Gastrocnemius medialis (tissue), 4 donors: ENCODE results near the gene RBM14. TPM values are rescaled to one million over a fixed set of nuclear protein-coding genes. Genes with fewer than 3 reads are reported as not detected.

Experiments
- ATAC-seq, 2 donors: fragments of 150-250 bp; one replicate each; pipeline ENCODE4 v1.9.1; 2016
- DNase-seq, 2 donors: peaks; one replicate each; pipeline ENCODE4 v3.0.0-alpha.2; 2019
- H3K27ac ChIP-seq, 4 donors: fragments of 200-600 bp; sonication (generic); 1 replicate in 1 of 4; 2 replicates in 3 of 4; pipeline ENCODE4 v1.5.1; 2016 to 2018; ENCODE audit warnings: mild to moderate bottlenecking in 2 of 4, moderate library complexity in 1 of 4
- H3K27me3 ChIP-seq, 3 donors: fragments of 200-600 bp; sonication (generic) in 2 of 3; 1 replicate in 1 of 3; 2 replicates in 2 of 3; pipeline versions ENCODE4 v1.5.1 to v1.6.0; 2016 to 2019; ENCODE audit warnings: mild to moderate bottlenecking in 1 of 3, moderate library complexity in 1 of 3
- H3K36me3 ChIP-seq, 2 donors: fragments of 200-600 bp; sonication (generic) in 1 of 2; one replicate each; pipeline ENCODE4 v1.5.1; 2017 to 2018
- H3K4me1 ChIP-seq, 2 donors: fragments of 200-600 bp; sonication (generic) in 1 of 2; one replicate each; pipeline ENCODE4 v1.5.1; 2016 to 2017; ENCODE audit warnings: mild to moderate bottlenecking in 2 of 2
- H3K4me3 ChIP-seq, 4 donors: fragments of 200-600 bp; sonication (generic) in 3 of 4; 1 replicate in 1 of 4; 2 replicates in 3 of 4; pipeline ENCODE4 v1.5.1; 2016 to 2019; ENCODE audit warnings: mild to moderate bottlenecking in 2 of 4
- H3K9me3 ChIP-seq, 3 donors: fragments of 200-600 bp; sonication (generic) in 2 of 3; 1 replicate in 1 of 3; 2 replicates in 2 of 3; pipeline ENCODE4 v1.5.1; 2016 to 2019
- POLR2A ChIP-seq, 2 donors: fragments of 450-650 bp; IDR thresholded peaks; one replicate each; pipeline ENCODE4 v1.6.1; 2017; ENCODE audit warnings: antibody characterized with exemption in 2 of 2, mild to moderate bottlenecking in 2 of 2, moderate library complexity in 2 of 2
- in situ Hi-C, 4 donors: fragments of 200-750 bp; cut with MboI; loops; one replicate each; pipeline versions ENCODE4 v1.15.0 to v1.8.0; 2017; ENCODE audit warnings: low sequenced_read_pairs in 4 of 4
- intact Hi-C: fragments of 100-400 bp; cut with DNase I; formaldehyde crosslinking; loops from one replicate; pipeline ENCODE4 v1.15.1; 2023; ENCODE audit warnings: low total_unique reads
- total RNA-seq, 4 donors: library from RNA; depleted of rRNA; stranded (reverse); fragments of >200 nt; gene quantifications; one replicate each; pipeline versions ENCODE4 v1.1.0 to v1.2.3, GENCODE V29; 2016
- TF ChIP-seq, protein P1 (sequence below), 5 experiments: fragments of 450-650 bp in 3 of 5; fragments of 200-600 bp in 2 of 5; sonication (generic) in 2 of 5; IDR thresholded peaks in 4 of 5; conservative IDR thresholded peaks in 1 of 5; 1 replicate in 4 of 5; 2 replicates in 1 of 5; pipeline ENCODE4 v1.5.1; 2016 to 2019; ENCODE audit warnings: antibody characterized with exemption in 5 of 5, mild to moderate bottlenecking in 3 of 5, moderate library complexity in 3 of 5

RBM14 gene
- total RNA-seq, 4 donors from 2014 or later = 17.0 to 43.2 (median 29.4) TPM

DNA sequence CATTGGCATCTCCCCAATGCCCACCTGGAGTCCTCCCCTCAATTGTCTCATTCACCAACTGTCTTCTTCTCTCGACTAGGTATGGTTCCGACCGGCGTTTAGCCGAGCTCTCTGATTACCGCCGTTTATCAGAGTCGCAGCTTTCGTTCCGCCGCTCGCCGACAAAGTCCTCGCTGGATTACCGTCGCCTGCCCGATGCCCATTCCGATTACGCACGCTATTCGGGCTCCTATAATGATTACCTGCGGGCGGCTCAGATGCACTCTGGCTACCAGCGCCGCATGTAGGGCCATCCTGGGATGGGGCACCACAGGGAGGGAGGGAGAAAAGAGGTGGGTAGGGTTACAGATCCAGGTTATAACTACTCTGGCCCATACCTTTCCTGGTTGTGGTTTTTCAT is 10.0 kb downstream of the RBM14 start:
- intact Hi-C loops (no loop called here), in situ Hi-C loops (no loop called here)
- peaks cover 21 to 34% of the 10 kb centered on the region in 2 donors for H3K4me1 ChIP-seq
- no peaks in the 10 kb centered on the region for H3K27me3 ChIP-seq
- H3K36me3 ChIP-seq = peaks cover 0 to 49% of the 10 kb centered on the region in 2 donors
- no peak overlapping the region for H3K27ac ChIP-seq
- H3K9me3 ChIP-seq = no peaks in the 10 kb centered on the region
- DNase-seq (no peak), ATAC-seq (no peak)
- no peak overlapping the region for H3K4me3 ChIP-seq
- TF ChIP-seq, protein P1, sequence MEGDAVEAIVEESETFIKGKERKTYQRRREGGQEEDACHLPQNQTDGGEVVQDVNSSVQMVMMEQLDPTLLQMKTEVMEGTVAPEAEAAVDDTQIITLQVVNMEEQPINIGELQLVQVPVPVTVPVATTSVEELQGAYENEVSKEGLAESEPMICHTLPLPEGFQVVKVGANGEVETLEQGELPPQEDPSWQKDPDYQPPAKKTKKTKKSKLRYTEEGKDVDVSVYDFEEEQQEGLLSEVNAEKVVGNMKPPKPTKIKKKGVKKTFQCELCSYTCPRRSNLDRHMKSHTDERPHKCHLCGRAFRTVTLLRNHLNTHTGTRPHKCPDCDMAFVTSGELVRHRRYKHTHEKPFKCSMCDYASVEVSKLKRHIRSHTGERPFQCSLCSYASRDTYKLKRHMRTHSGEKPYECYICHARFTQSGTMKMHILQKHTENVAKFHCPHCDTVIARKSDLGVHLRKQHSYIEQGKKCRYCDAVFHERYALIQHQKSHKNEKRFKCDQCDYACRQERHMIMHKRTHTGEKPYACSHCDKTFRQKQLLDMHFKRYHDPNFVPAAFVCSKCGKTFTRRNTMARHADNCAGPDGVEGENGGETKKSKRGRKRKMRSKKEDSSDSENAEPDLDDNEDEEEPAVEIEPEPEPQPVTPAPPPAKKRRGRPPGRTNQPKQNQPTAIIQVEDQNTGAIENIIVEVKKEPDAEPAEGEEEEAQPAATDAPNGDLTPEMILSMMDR (IDR thresholded peaks at IDR 0.05 in 4 of 5, conservative IDR thresholded peaks at IDR 0.05 in 1 of 5) = no peak
- TF ChIP-seq POLR2A (IDR thresholded peaks at IDR 0.05) = no peak

DNA sequence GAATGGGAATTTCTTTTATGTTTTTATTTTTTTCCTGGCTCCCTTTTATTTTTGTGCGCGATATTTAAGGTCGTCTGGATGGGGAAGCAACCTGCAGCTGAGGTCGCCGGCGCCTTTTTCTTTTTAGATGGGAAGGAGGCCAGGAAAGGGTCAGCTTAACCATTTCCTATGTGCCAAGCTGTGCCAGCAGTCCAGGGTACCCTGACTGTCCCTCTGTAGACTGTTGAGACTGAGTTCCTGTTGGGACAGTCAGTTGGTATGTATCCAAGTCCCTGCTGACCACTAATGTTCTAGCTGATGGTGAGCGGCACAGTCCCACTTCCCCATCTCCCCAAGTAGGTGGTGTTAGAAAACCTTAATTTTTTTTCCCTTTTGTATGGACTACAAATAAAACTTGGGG is 10.5 kb downstream of the RBM14 start:
- no peak for TF ChIP-seq POLR2A (IDR thresholded peaks at IDR 0.05)
- TF ChIP-seq, protein P1 (IDR thresholded peaks at IDR 0.05 in 4 of 5, conservative IDR thresholded peaks at IDR 0.05 in 1 of 5) = no peak
- no peak overlapping the region for H3K4me3 ChIP-seq
- H3K9me3 ChIP-seq = no peaks in the 10 kb centered on the region
- no peak overlapping the region for H3K27ac ChIP-seq
- H3K4me1 ChIP-seq = peaks cover 19 to 33% of the 10 kb centered on the region in 2 donors
- ATAC-seq (no peak), DNase-seq (no peak)
- no peaks in the 10 kb centered on the region for H3K27me3 ChIP-seq
- intact Hi-C loops = no loop called here
- in situ Hi-C loops = no loop called here
- H3K36me3 ChIP-seq = peaks cover 0 to 49% of the 10 kb centered on the region in 2 donors

DNA sequence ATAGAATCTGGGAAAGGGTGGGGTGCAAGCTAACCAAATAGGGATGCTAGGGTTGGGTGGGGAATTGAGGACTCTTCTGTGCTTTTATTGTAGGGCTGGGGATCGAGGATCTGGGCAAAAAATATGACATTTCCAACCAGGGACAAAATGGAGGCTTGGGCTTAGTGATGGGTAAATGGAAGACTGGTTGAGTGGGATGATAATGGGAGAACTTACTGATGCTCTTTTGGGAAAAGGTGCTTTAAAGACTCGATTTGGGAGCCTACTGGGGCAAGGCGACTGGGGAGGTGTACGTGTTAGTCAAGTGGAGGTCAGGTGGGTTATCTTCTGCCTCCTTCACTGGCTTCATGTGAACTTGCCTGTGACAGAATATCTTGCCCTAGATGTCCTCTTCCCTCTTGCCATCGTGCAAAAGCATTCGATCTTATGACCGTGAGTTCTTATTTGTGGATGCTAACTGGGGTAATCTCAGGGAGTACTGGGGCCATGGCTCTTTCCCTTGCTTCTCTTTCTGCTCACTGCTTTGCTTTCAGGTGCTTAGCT is 11.7 kb downstream of the RBM14 start:
- intact Hi-C loops = no loop called here
- H3K27me3 ChIP-seq = no peaks in the 10 kb centered on the region
- no peaks in the 10 kb centered on the region for H3K9me3 ChIP-seq
- no peak for ATAC-seq
- in situ Hi-C loops = no loop called here
- no peak for DNase-seq
- H3K4me3 ChIP-seq = no peak overlapping the region
- peaks cover 0 to 49% of the 10 kb centered on the region in 2 donors for H3K36me3 ChIP-seq
- peaks cover 7 to 21% of the 10 kb centered on the region in 2 donors for H3K4me1 ChIP-seq
- no peak overlapping the region for H3K27ac ChIP-seq
- TF ChIP-seq, protein P1 (IDR thresholded peaks at IDR 0.05 in 4 of 5, conservative IDR thresholded peaks at IDR 0.05 in 1 of 5) = no peak
- TF ChIP-seq POLR2A (IDR thresholded peaks at IDR 0.05) = no peak

DNA sequence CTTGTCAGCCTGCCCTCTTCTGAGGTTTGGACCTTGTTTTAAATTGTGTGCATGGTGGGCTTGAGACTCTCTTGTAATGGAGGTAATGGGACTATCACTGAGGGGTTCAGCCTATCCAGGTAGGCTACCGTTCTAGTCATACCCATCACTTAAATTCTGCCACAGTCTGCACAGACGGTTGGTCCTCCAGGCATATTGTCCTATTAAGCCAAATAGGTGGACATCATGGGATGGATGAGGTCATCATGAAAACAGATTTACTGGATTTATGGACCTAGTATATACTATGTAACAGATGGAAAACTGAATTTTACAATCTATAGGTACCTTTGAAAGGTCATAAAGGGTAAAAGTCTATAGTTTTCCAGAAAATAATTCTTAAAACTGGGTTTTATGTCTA is 12.9 kb downstream of the RBM14 start:
- Histone ChIP-seq H3K4me1 (peaks cover 4 to 8% of the 10 kb centered on the region in 2 donors), H3K9me3 (no peaks in the 10 kb centered on the region), H3K4me3 (no peak overlapping the region), H3K27me3 (no peaks in the 10 kb centered on the region), H3K27ac (no peak overlapping the region), H3K36me3 (peaks cover 0 to 44% of the 10 kb centered on the region in 2 donors)
- in situ Hi-C loops (no loop called here), intact Hi-C loops (no loop called here)
- ATAC-seq (no peak), DNase-seq (no peak)
- no peak for TF ChIP-seq POLR2A (IDR thresholded peaks at IDR 0.05)
- TF ChIP-seq, protein P1 (IDR thresholded peaks at IDR 0.05 in 4 of 5, conservative IDR thresholded peaks at IDR 0.05 in 1 of 5) = no peak

DNA sequence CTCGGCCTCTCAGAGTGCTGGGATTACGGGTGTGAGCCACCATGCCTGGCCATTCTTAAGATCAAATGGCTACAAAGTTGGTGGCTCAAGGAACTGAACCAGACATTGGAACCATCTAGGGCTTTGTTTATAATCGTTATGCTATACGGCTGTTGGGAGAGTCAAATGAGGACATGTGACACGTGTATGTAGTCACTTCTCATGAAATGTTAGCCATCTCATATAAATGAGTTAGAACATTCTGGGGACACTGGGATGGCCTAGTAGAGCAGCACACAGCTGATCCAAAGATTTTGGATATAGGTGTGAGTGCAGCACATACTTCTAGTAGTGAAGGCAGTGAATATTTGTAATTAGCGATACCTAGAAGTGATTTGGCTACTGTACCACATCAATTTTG is 15.5 kb downstream of the RBM14 start:
- H3K4me3 ChIP-seq = no peak overlapping the region
- peaks cover 4 to 9% of the 10 kb centered on the region in 2 donors for H3K4me1 ChIP-seq
- intact Hi-C loops (no loop called here), in situ Hi-C loops (no loop called here)
- H3K27me3 ChIP-seq = no peaks in the 10 kb centered on the region
- TF ChIP-seq, protein P1 (IDR thresholded peaks at IDR 0.05 in 4 of 5, conservative IDR thresholded peaks at IDR 0.05 in 1 of 5) = no peak
- TF ChIP-seq POLR2A (IDR thresholded peaks at IDR 0.05) = no peak
- DNase-seq (no peak), ATAC-seq (peak in 1 of 2 donors; percentile 51)
- H3K36me3 ChIP-seq = peaks cover 0 to 19% of the 10 kb centered on the region in 2 donors
- H3K27ac ChIP-seq = peak overlapping the region in 3 of 4 donors; percentile 1 to 13 (median 8)
- H3K9me3 ChIP-seq = no peaks in the 10 kb centered on the region
